Measurements from ENCODE around the gene FAM181A.

DNA sequence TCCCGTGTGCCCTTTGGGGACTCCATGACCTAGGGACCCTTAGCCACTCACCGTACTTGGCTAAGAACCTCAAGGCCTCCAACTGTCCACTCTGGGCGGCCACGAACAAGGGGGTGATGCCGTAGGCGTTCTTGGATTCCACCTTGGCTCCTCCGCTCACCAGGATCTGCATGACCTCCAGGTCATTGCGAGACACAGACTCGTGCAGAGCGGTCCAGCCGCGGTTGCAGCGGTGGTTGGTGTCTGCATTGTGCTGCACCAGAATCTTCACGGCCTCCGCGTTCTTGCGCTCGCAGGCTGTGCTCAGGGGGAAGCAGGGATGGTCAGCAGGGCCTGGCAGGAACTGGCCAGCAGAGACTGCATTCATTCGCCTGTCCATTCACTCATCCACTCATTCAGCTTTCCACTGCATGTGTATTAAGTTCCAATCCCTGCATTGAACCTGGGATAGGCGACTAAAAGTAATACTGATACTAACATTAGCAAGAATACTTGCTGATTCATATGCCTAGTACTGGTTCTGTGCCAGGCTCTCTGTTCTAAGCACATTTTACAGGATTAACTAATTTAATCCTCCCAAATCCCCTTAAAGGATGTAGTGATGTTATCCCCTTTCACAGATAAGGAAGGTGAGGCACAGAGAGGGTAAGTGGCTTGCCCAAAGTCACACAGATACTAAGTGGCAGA, 23.9 kb downstream of the FAM181A start:
- TF ChIP-seq GATA2 (IDR thresholded peaks at IDR 0.05; ENCODE audit: low read depth, low read length) (no peak), GATA3 (IDR thresholded peaks at IDR 0.05; ENCODE audit: low read depth, low read length) (no peak)
